Activated T-helper 1 cell treated with anti-CD3 and anti-CD28 coated beads, Interleukin-12 subunit alpha, Interleukin-12 subunit beta, Interleukin-2, Interleukin-4 antibody, amounts not matched to agents 30 ng/mL and 10 ng/mL and 1 ng/mL, durations not matched to agents 14 hours and 24 hours and 36 hours (primary cell): ENCODE results near the gene PANX1. TPM values are rescaled to one million over a fixed set of nuclear protein-coding genes. Genes with fewer than 3 reads are reported as not detected.

Source experiments
- DNase-seq: peaks from one replicate; pipeline ENCODE4 v3.0.0; 2021; ENCODE audit warnings: low spot score
- H3K27ac Mint-ChIP-seq: one replicate; pipeline ENCODE4 v1.8.0; 2021; ENCODE audit warnings: mild to moderate bottlenecking, mixed read lengths
- H3K27me3 Mint-ChIP-seq: one replicate; pipeline ENCODE4 v1.8.0; 2022; ENCODE audit warnings: mild to moderate bottlenecking, moderate library complexity, mixed read lengths; ENCODE audit not compliant: insufficient read depth
- H3K36me3 Mint-ChIP-seq: one replicate; pipeline ENCODE4 v1.8.0; 2021; ENCODE audit warnings: low read depth, mixed read lengths
- H3K4me1 Mint-ChIP-seq: one replicate; pipeline ENCODE4 v1.8.0; 2021; ENCODE audit warnings: low read depth, mixed read lengths
- H3K4me3 Mint-ChIP-seq: one replicate; pipeline ENCODE4 v1.8.0; 2021; ENCODE audit warnings: mild to moderate bottlenecking, moderate library complexity, mixed read lengths
- H3K9me3 Mint-ChIP-seq: one replicate; pipeline ENCODE4 v1.8.0; 2021; ENCODE audit warnings: mixed read lengths
- intact Hi-C: fragments of 100-400 bp; cut with micrococcal nuclease; formaldehyde crosslinking; loops from one replicate; pipeline ENCODE4 v1.15.1; 2024
- total RNA-seq: library from RNA; stranded (reverse); gene quantifications from 2 replicates; pipeline ENCODE4 v1.2.3, GENCODE V29; 2022

Gene PANX1
- total RNA-seq, 1 donor from 2014 or later = 20.8 TPM

DNA sequence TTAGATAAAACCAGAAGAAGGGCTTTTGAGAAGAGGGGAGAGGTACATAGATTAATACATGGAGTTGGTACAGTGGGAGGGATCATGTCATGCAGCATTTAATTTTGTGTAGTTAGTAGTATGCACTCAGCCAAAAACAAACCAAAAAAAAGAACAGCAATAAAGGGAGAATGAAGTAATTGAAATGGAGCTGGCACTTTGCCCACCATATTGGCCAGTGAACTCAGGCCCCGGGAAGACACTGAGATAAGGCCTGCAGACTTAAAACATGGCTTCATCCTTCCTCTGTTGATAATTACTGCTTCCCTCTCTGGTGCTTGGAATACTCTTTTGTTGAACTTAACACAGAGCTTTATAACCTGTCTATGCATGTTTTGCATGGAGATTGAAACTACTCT is 3.1 kb downstream of the PANX1 start:
- Mint-ChIP-seq H3K27ac (no peak overlapping the region), H3K9me3 (peaks cover 1% of the 10 kb centered on the region), H3K36me3 (peaks cover 4% of the 10 kb centered on the region), H3K27me3 (no peaks in the 10 kb centered on the region), H3K4me3 (no peak overlapping the region), H3K4me1 (peaks cover 45% of the 10 kb centered on the region)
- intact Hi-C loops = loop anchor here (5.0 to 10.0 kb wide), 3 partner anchors 36 to 1661 kb away; partner anchors contain the start of genes CEP57 and SRSF8
- no peak for DNase-seq

DNA sequence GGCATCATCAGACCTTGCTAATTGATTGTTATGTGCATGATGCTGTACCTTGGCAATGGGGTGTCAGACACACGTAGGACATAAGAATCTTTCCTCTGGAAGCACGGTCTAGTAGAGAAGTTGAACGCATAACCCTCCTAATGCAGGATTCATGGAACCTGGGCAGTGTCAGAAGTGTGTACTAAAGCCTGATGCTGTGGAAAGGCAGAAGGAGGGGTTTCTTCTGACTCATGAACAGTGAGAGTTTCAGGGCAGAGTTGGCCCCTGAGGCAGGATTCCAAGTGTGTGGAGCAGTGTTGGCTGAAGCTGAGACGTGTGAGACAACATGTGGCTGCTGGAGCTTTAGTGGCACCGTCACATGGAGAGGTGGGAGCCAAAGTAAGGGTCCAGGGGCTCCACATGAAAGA is 3.5 kb downstream of the PANX1 start:
- H3K36me3 Mint-ChIP-seq = peaks cover 6% of the 10 kb centered on the region
- intact Hi-C loops = loop anchor here (5.0 to 10.0 kb wide), 3 partner anchors 35 to 1660 kb away; partner anchors contain the start of genes CEP57 and SRSF8
- peaks cover 50% of the 10 kb centered on the region for H3K4me1 Mint-ChIP-seq

DNA sequence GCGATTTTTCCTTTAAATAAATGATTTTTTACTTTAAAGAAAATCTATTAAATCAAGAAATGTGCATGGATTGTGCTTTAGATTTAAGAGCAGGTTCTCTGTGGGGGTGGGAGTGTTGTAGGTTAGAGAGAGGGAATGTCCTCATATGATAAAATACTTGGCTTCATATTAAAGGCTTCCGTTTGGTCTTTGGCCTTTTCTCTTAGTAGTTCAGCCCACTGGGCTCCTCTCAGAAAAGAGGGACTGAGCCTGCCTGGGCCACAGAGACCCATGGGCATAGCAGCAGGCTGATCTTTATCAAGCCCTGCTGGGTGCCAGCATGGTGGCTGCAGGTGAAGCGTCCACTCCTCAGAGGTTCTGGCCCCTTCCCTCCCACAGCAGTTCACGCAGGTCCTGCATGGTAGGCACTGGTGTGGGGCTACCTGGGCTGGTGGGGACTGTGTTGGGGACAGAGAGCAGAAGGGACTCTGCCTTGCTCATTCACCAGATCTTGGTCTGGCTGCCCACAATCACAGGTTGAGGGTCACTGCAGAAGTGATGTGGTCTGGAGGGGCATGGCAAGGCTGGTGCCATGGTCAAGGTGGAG is 4.3 kb downstream of the PANX1 start:
- H3K27ac Mint-ChIP-seq = no peak overlapping the region
- peaks cover 6% of the 10 kb centered on the region for H3K36me3 Mint-ChIP-seq
- no peaks in the 10 kb centered on the region for H3K27me3 Mint-ChIP-seq
- no peak overlapping the region for H3K4me3 Mint-ChIP-seq
- peaks cover 4% of the 10 kb centered on the region for H3K9me3 Mint-ChIP-seq
- DNase-seq = no peak
- intact Hi-C loops = loop anchor here (5.0 to 10.0 kb wide), 3 partner anchors 34 to 1659 kb away; partner anchors contain the start of genes CEP57 and SRSF8
- H3K4me1 Mint-ChIP-seq = peaks cover 50% of the 10 kb centered on the region

More for the DNA sequence above, 3.5 kb downstream of the PANX1 start:
- no peak for DNase-seq
- Mint-ChIP-seq H3K9me3 (peaks cover 4% of the 10 kb centered on the region), H3K27ac (no peak overlapping the region), H3K27me3 (no peaks in the 10 kb centered on the region), H3K4me3 (no peak overlapping the region)

DNA sequence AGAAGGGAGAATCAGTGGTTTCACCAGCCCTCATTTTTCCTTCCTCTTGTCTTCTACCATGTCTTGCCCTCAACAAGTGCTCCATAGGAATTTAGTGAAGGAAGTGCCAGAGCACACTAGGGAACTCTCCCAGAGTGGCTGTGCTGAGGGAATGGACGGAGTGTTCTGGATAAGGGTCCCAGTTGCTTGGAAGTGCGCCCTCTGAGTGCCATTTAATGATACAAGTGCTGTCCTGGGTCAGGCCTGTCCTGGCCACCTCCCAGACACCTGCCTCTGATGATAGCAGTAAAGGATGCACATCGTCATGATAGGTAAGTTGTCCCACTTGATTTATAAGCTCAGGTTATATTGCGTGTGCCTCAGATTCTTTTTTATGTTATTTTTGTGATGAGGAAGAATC is 5.1 kb downstream of the PANX1 start:
- Mint-ChIP-seq H3K4me1 (peaks cover 44% of the 10 kb centered on the region), H3K4me3 (no peak overlapping the region), H3K27me3 (no peaks in the 10 kb centered on the region), H3K36me3 (peaks cover 6% of the 10 kb centered on the region), H3K9me3 (peaks cover 4% of the 10 kb centered on the region), H3K27ac (no peak overlapping the region)
- DNase-seq = no peak
- intact Hi-C loops = loop anchor here (5.0 to 10.0 kb wide), 3 partner anchors 34 to 1659 kb away; partner anchors contain the start of genes CEP57 and SRSF8

DNA sequence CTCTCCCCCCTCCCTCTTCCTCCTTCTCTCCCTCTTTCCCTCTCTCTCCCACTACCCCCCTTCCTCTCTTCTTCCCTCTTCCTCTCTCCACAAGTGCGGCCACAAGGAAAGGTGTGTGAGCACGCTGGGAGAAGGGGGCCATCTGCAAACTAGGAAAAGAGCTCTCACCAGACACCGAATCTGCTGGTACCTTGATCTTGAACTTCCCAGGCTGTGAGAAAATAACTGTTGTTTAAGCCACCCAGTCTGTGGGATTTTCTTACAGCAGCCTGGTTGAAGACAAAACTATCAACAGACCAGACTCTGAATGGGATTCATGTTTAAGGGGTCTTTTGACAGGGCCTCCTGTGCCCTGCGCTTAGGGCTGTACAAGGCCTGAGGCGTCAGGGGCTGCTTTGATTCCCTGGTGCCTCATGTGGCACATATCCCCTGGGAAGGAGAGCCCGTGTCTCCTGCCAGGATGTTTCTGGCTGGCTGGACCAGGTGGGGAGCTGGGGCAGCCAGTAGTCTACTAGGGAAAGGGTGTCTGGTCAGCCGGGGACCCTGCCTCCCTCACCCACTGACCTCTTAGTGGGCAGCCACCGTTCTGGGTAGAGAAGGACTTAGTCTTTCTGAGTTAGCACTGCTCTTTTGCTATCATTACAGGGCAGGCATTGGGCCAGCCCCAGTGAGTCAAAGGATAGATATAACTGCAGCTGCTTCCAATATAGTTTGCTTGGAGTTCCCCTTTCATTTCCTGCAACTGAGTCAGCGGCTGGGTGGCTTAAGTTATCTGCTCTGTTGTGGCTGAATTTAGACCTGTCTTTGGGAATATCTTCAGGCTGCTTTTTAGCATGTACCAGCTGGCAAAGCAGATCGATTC is 6.2 kb downstream of the PANX1 start:
- peak; percentile 9 for DNase-seq
- H3K36me3 Mint-ChIP-seq = peaks cover 6% of the 10 kb centered on the region
- peak overlapping the region; percentile 45 for H3K27ac Mint-ChIP-seq
- intact Hi-C loops = loop anchor here (1.0 to 10.0 kb wide), 4 partner anchors 12 to 1657 kb away; partner anchors contain the start of genes CEP57 and SRSF8
- H3K4me3 Mint-ChIP-seq = peak overlapping the region; percentile 60
- no peaks in the 10 kb centered on the region for H3K27me3 Mint-ChIP-seq
- peaks cover 4% of the 10 kb centered on the region for H3K9me3 Mint-ChIP-seq
- peaks cover 48% of the 10 kb centered on the region for H3K4me1 Mint-ChIP-seq

DNA sequence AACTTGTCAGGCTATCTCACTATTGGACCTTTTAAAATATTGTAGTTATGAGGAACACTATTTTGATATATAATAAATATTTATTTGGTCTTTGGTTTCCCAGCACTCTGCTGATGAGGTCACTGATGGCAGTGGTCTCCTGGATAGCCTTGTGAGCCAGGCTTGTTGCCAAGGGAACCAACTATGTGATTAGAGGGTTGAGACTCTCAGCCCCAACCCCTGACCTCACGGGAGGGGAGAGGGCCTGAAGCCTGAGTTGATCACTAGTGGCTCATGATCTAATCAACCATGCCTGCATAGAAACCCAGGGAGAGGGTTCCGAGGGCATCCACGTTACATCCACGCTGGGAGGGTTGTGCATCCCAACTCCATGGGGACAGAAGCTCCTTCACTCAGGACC is 10.8 kb downstream of the PANX1 start:
- Mint-ChIP-seq H3K27ac (no peak overlapping the region), H3K27me3 (no peaks in the 10 kb centered on the region), H3K9me3 (peaks cover 4% of the 10 kb centered on the region), H3K36me3 (peaks cover 8% of the 10 kb centered on the region), H3K4me3 (no peak overlapping the region), H3K4me1 (peaks cover 62% of the 10 kb centered on the region)
- intact Hi-C loops = loop anchor here (10.0 kb wide), 1 partner anchor 925 kb away; the partner anchor contains the start of gene SRSF8
- no peak for DNase-seq

DNA sequence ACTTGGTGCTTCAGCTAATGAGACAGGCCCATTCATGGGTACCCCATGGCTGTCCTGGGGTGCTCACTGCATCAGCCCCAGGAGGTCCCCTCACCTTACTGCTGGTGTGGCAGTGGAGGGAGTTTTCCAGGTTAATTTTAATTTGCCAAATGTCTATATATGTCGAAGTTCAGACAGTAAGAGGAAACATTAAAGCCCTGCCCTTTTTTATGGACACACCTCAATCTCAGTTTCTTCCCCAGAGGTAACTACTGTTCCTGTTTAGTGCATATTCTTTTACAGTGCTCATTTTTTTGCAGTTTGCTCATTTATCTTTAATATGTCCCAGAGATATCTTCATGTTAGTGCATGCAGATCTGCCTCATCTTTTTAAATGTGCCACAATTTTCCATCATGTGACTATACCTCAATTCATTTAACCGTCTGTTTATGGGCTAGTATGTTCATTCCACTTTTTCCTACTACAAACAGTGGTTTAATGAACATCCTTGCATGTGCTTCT is 11.6 kb downstream of the PANX1 start:
- intact Hi-C loops = no loop called here
- Mint-ChIP-seq H3K27ac (no peak overlapping the region), H3K4me3 (no peak overlapping the region), H3K27me3 (no peaks in the 10 kb centered on the region), H3K36me3 (peaks cover 8% of the 10 kb centered on the region), H3K4me1 (peaks cover 62% of the 10 kb centered on the region), H3K9me3 (peaks cover 4% of the 10 kb centered on the region)
- no peak for DNase-seq

DNA sequence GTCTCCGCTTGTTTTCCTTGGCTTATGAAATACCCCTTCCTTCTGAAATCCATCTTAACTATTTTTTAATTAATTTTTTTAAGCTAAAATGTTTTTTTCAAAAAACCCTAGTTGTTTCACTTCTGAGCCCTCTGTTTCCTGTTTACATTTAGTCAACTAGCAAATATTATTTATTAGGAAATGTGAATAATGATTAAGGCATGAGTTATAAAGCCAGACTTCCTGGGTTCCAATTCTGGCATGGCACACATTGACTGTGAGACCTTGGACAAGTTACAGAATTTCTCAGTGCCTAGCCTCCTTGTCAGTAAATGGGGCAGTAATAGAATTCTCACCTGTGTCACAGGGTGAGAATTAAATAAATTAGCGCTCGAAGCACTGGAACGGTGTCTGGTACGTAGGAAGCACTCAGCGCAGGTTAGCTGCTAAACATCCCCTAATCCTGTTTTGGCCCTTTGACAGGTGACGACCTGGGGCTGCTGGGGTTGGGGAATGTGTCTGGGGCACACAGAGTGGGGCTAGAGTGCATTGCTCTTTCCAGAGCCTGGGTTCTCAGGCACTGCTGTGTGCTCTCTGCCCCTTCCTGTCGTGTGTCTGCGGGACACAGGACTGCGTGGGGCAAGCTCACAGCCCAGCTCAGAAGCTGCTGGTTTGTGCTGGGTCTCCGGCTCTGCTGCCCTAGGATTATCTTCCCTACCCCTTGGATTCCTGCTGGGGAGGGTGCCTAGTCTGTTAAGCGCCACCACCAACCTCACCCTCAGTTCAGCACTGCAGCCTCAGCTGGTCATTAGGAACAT is 13.1 kb downstream of the PANX1 start:
- H3K4me1 Mint-ChIP-seq = peaks cover 63% of the 10 kb centered on the region
- no peak overlapping the region for H3K27ac Mint-ChIP-seq
- H3K27me3 Mint-ChIP-seq = no peaks in the 10 kb centered on the region

DNA sequence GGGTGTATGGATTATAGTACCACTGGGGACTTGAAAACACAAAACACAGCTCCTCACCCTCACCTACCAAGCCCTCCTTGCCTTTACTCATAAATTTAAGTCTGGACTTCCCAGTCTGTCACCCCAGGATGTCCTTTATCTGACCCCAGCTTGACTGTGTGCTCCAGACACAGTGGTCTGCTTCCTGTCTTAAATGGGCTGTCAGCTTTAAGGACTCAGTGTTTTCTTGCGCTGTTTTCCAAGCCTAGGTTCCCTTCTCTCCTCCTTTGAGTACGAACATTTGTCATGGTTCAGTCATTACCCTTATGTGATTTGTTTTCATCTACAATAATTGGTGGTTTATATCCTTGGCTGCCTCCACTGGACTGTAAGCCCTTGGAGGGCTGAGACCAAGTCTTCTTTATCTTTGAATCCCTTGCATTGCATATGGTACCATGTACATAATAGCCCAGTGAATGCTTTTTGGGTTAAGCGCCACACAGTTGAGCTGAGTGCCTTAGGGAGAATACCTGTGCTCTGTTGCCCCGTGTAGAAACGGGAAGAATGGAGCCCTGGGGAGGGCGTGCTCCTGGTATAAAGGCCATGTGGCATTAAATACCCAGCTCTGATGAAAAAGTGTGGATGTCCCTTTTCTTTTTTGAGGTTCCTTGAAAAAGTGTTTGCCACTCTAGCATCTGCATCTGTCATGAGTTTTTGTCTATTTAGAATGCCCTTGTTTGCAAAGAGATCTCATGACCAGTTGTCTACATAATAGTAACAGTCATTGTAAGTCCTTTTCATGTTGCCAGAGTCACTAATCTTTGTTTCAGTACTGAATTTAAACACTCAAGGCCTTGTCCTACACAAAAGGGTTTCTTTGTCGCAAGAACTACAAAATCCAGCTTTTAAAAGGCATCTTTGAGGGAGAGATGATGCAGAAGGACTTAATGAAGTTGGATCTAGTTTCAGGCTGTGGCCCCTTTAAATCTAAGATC is 14.0 kb downstream of the PANX1 start:
- no peak overlapping the region for H3K4me3 Mint-ChIP-seq
- peaks cover 64% of the 10 kb centered on the region for H3K4me1 Mint-ChIP-seq
- no peak overlapping the region for H3K27ac Mint-ChIP-seq

More for the DNA sequence above, 13.1 kb downstream of the PANX1 start:
- peaks cover 10% of the 10 kb centered on the region for H3K36me3 Mint-ChIP-seq
- peaks cover 2% of the 10 kb centered on the region for H3K9me3 Mint-ChIP-seq
- no peak for DNase-seq
- no peak overlapping the region for H3K4me3 Mint-ChIP-seq
- intact Hi-C loops = no loop called here

DNA sequence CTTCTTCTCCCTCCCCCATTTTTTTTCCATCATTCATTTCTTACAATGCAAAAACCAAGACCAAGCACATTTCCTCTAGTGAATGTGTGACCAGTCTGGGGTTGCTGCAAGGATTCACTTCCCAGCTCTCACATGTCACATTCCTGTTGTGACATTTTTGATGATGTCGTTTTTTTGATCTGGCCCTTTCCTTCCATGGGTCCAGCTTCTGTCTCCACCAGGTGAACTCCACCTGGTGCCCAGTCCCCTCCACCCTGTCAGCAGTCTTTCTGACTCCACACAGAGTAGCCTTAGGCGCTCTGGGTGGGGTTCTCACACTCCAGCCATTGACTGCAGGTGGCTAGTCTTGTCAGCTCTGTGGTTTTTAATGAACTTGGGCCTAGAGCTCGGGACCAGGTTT is 15.6 kb downstream of the PANX1 start:
- peaks cover 81% of the 10 kb centered on the region for H3K4me1 Mint-ChIP-seq
- H3K36me3 Mint-ChIP-seq = peaks cover 9% of the 10 kb centered on the region
- no peaks in the 10 kb centered on the region for H3K27me3 Mint-ChIP-seq
- no peak overlapping the region for H3K27ac Mint-ChIP-seq
- no peak for DNase-seq
- no peak overlapping the region for H3K4me3 Mint-ChIP-seq
- intact Hi-C loops = no loop called here
- H3K9me3 Mint-ChIP-seq = no peaks in the 10 kb centered on the region

More for the DNA sequence above, 14.0 kb downstream of the PANX1 start:
- intact Hi-C loops = no loop called here
- DNase-seq = no peak
- peaks cover 9% of the 10 kb centered on the region for H3K36me3 Mint-ChIP-seq
- no peaks in the 10 kb centered on the region for H3K27me3 Mint-ChIP-seq
- H3K9me3 Mint-ChIP-seq = no peaks in the 10 kb centered on the region

DNA sequence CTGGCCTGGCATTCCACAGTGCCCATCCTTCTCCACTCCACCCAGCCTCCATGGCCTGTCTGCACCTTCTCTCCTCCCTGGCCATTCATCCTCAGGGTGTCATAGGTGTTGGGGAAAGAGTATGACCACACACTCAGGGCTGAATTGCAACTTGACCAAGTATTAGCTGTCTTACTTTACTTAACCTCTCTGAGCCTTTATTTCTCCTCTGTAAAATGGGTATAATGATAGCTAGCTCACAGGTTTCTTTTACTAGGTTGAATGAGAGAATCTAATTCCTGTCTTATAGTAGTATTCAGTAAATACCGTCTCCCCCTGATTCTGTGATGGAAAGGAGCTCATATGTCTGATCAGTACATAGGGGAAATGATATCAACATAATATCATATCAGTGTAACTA is 16.0 kb downstream of the PANX1 start:
- intact Hi-C loops = loop anchor here (5.0 kb wide), 2 partner anchors 38 to 348 kb away; partner anchors contain the start of genes ANKRD49 and MRE11
- no peak overlapping the region for H3K27ac Mint-ChIP-seq

More for the DNA sequence above, 16.0 kb downstream of the PANX1 start:
- peaks cover 83% of the 10 kb centered on the region for H3K4me1 Mint-ChIP-seq
- no peak overlapping the region for H3K4me3 Mint-ChIP-seq
- no peaks in the 10 kb centered on the region for H3K27me3 Mint-ChIP-seq
- no peaks in the 10 kb centered on the region for H3K9me3 Mint-ChIP-seq
- peaks cover 9% of the 10 kb centered on the region for H3K36me3 Mint-ChIP-seq
- no peak for DNase-seq
